Prostate gland (tissue), 2 donors: ENCODE measurements around the gene SULF2.

Source experiments
- CTCF ChIP-seq, 4 experiments: fragments of 200-600 bp in 2 of 4; fragments of 450-650 bp in 2 of 4; sonication (generic) in 2 of 4; IDR thresholded peaks; 1 replicate in 3 of 4; 2 replicates in 1 of 4; pipeline ENCODE4 v1.5.1; 2016 to 2019; ENCODE audit warnings: antibody characterized with exemption in 4 of 4, mild to moderate bottlenecking in 2 of 4, moderate library complexity in 2 of 4
- POLR2AphosphoS5 ChIP-seq: sonication (generic); formaldehyde crosslinking; IDR thresholded peaks from one replicate; pipeline ENCODE4 v1.6.1; 2017; ENCODE audit warnings: antibody characterized with exemption

- TF ChIP-seq POLR2AphosphoS5 = no peak
- TF ChIP-seq CTCF (IDR thresholded peaks at IDR 0.05) = no peak
Observed at GRCh38 chr20:47669152-47669425, 116.2 kb downstream of the SULF2 start.
